HepG2 (cell line): ENCODE results near the gene SINHCAF. TPM values are rescaled to one million over a fixed set of nuclear protein-coding genes. Genes with fewer than 3 reads are reported as not detected.

Experiments used
- MAFK ChIP-seq, 2 experiments: IDR thresholded peaks in 1 of 2; conservative IDR thresholded peaks in 1 of 2; 2 replicates each; pipeline ENCODE4 v1.6.1; 2011; ENCODE audit warnings: improper control_type of control experiment in 2 of 2, low read length in 2 of 2
- ZBTB4 ChIP-seq: sonication (generic); formaldehyde crosslinking; IDR thresholded peaks from 2 replicates; pipeline ENCODE4 v1.4.0; 2020; ENCODE audit warnings: missing genetic modification reagents, mild to moderate bottlenecking, borderline replicate concordance
- ZNF382 ChIP-seq: sonication (generic); formaldehyde crosslinking; IDR thresholded peaks from 2 replicates; pipeline ENCODE4 v1.5.0; 2020; ENCODE audit warnings: missing genetic modification reagents, mild to moderate bottlenecking, borderline replicate concordance
- ZNF614 ChIP-seq: IDR thresholded peaks from 2 replicates; pipeline ENCODE4 v1.6.1; 2018; ENCODE audit warnings: missing biosample characterization, missing genetic modification reagents, inconsistent platforms, borderline replicate concordance
- ZNF781 ChIP-seq: sonication (generic); formaldehyde crosslinking; IDR thresholded peaks from 2 replicates; pipeline ENCODE4 v1.5.1; 2020; ENCODE audit warnings: borderline replicate concordance, mild to moderate bottlenecking, missing genetic modification reagents; ENCODE audit errors: not compliant biosample characterization
- polyA plus RNA-seq, 8 experiments: library from polyadenylated mRNA; depleted of rRNA in 3 of 8; stranded (reverse) in 7 of 8; unstranded in 1 of 8; fragments of >200 nt; fragmentation: Illumina TruSeq in 4 of 8; extraction: Trizol in 4 of 8; gene quantifications; 2 replicates each; pipeline versions ENCODE4 v1.2.1 to v1.2.3, GENCODE V29; 2011 to 2016; ENCODE audit warnings: low read depth in 4 of 8, missing spikeins in 1 of 8, mixed read lengths in 1 of 8; ENCODE audit not compliant: insufficient read depth in 1 of 8
- total RNA-seq, 5 experiments: library from RNA; depleted of rRNA; stranded (reverse); fragments of >200 nt; fragmentation: Illumina TruSeq; extraction: Trizol; gene quantifications; 2 replicates each; pipeline ENCODE4 v1.2.3, GENCODE V29; 2016; ENCODE audit warnings: low read depth in 1 of 5
- TF ChIP-seq, protein P1 (sequence below): sonication (generic); formaldehyde crosslinking; IDR thresholded peaks from 2 replicates; pipeline ENCODE4 v1.5.1; 2020; ENCODE audit warnings: mild to moderate bottlenecking, missing genetic modification reagents, borderline replicate concordance

The SINHCAF gene
- total and polyA plus RNA-seq, 2 of the 13 experiments (the other 11 are each of a cell fraction or from before 2014, with no cell fraction given) = 54.6 to 97.8 TPM

GRCh38 chr12:31300341-31300740 lies 25.6 kb downstream of the SINHCAF start (continued):
- no peak for TF ChIP-seq MAFK (conservative IDR thresholded peaks at IDR 0.05 in 1 of 2, IDR thresholded peaks at IDR 0.05 in 1 of 2; ENCODE audit: low read length in 2 of 2)
- no peak for TF ChIP-seq ZBTB4 (CRISPR knock-in tag)
- TF ChIP-seq ZNF781 (CRISPR knock-in tag) = no peak
- no peak for TF ChIP-seq ZNF382
- no peak for TF ChIP-seq ZNF614 (CRISPR knock-in tag)
- TF ChIP-seq, protein P1, sequence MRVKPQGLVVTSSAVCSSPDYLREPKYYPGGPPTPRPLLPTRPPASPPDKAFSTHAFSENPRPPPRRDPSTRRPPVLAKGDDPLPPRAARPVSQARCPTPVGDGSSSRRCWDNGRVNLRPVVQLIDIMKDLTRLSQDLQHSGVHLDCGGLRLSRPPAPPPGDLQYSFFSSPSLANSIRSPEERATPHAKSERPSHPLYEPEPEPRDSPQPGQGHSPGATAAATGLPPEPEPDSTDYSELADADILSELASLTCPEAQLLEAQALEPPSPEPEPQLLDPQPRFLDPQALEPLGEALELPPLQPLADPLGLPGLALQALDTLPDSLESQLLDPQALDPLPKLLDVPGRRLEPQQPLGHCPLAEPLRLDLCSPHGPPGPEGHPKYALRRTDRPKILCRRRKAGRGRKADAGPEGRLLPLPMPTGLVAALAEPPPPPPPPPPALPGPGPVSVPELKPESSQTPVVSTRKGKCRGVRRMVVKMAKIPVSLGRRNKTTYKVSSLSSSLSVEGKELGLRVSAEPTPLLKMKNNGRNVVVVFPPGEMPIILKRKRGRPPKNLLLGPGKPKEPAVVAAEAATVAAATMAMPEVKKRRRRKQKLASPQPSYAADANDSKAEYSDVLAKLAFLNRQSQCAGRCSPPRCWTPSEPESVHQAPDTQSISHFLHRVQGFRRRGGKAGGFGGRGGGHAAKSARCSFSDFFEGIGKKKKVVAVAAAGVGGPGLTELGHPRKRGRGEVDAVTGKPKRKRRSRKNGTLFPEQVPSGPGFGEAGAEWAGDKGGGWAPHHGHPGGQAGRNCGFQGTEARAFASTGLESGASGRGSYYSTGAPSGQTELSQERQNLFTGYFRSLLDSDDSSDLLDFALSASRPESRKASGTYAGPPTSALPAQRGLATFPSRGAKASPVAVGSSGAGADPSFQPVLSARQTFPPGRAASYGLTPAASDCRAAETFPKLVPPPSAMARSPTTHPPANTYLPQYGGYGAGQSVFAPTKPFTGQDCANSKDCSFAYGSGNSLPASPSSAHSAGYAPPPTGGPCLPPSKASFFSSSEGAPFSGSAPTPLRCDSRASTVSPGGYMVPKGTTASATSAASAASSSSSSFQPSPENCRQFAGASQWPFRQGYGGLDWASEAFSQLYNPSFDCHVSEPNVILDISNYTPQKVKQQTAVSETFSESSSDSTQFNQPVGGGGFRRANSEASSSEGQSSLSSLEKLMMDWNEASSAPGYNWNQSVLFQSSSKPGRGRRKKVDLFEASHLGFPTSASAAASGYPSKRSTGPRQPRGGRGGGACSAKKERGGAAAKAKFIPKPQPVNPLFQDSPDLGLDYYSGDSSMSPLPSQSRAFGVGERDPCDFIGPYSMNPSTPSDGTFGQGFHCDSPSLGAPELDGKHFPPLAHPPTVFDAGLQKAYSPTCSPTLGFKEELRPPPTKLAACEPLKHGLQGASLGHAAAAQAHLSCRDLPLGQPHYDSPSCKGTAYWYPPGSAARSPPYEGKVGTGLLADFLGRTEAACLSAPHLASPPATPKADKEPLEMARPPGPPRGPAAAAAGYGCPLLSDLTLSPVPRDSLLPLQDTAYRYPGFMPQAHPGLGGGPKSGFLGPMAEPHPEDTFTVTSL (CRISPR knock-in tag) = no peak
